IMR-90 (cell line): ENCODE measurements around the gene F10. TPM values are rescaled to one million over a fixed set of nuclear protein-coding genes. Genes with fewer than 3 reads are reported as not detected.

Source experiments
- ATAC-seq: fragments of 200-7000 bp; cut with Tn5 transposase; 2 replicates; pipeline ENCODE4 v1.9.1; 2020; ENCODE audit warnings: low read depth, mild to moderate bottlenecking, moderate library complexity
- BruUV-seq: library from RNA; stranded (reverse); fragments of 400-500 nt; replicated peaks from 2 replicates; lab custom pipeline; 2021; lab: Mats Ljungman, UMichigan
- CTCF ChIA-PET: fragments of 300-600 bp; formaldehyde crosslinking; extraction: SDS; loops from one replicate; lab custom pipeline; 2021; ENCODE audit warnings: antibody characterized with exemption; lab: Yijun Ruan, JAX
- POLR2A ChIA-PET: fragments of 300-600 bp; sonication (Branson Sonifier 250); formaldehyde crosslinking; loops from one replicate; lab custom pipeline; 2022; ENCODE audit warnings: antibody characterized with exemption; ENCODE audit not compliant: unreplicated experiment; lab: Charles Lee
- DNase-seq: peaks from one replicate; pipeline ENCODE4 v3.0.0; 2013
- H2AFZ ChIP-seq: replicated peaks from 2 replicates; pipeline ENCODE3; 2013; ENCODE audit warnings: low read length, mild to moderate bottlenecking; ENCODE audit not compliant: poor library complexity
- H2AK5ac ChIP-seq: 2 replicates; pipeline ENCODE4 v1.6.1; 2013; ENCODE audit warnings: low read depth, low read length, inconsistent platforms
- H2AK9ac ChIP-seq: replicated peaks from 2 replicates; pipeline ENCODE3; 2013; ENCODE audit warnings: mild to moderate bottlenecking, low read depth, low read length, moderate library complexity; ENCODE audit not compliant: poor library complexity
- H2BK120ac ChIP-seq: 2 replicates; pipeline ENCODE4 v1.6.1; 2013; ENCODE audit warnings: low read depth, low read length, inconsistent platforms
- H2BK15ac ChIP-seq: 3 replicates; pipeline ENCODE4 v1.6.1; 2013; ENCODE audit warnings: low read depth, low read length, inconsistent platforms
- H2BK20ac ChIP-seq: 2 replicates; pipeline ENCODE4 v1.6.1; 2013; ENCODE audit warnings: low read depth, mild to moderate bottlenecking, inconsistent platforms, low read length, moderate library complexity
- H2BK5ac ChIP-seq: 2 replicates; pipeline ENCODE4 v1.6.1; 2013; ENCODE audit warnings: mild to moderate bottlenecking, low read depth, low read length, inconsistent platforms; ENCODE audit not compliant: poor library complexity, severe bottlenecking
- H3K14ac ChIP-seq: replicated peaks from 2 replicates; pipeline ENCODE4 v1.6.1; 2013; ENCODE audit warnings: low read depth, low read length, inconsistent platforms
- H3K18ac ChIP-seq: 2 replicates; pipeline ENCODE4 v1.6.1; 2013; ENCODE audit warnings: low read depth, low read length, control low read depth
- H3K23ac ChIP-seq: 2 replicates; pipeline ENCODE4 v1.6.1; 2013; ENCODE audit warnings: low read depth, low read length, inconsistent platforms
- H3K27ac ChIP-seq: 2 replicates; pipeline ENCODE4 v1.5.1; 2013; ENCODE audit warnings: mild to moderate bottlenecking, control low read depth, low read length; ENCODE audit not compliant: insufficient read depth
- H3K27me3 ChIP-seq: 2 replicates; pipeline ENCODE4 v1.6.1; 2013; ENCODE audit warnings: low read length; ENCODE audit not compliant: control insufficient read depth, insufficient read depth
- H3K36me3 ChIP-seq: 2 replicates; pipeline ENCODE4 v1.6.1; 2013; ENCODE audit warnings: low read length, mixed read lengths; ENCODE audit not compliant: control insufficient read depth, insufficient read depth
- H3K4ac ChIP-seq: 2 replicates; pipeline ENCODE4 v1.6.1; 2013; ENCODE audit warnings: low read depth, low read length, inconsistent platforms
- H3K4me1 ChIP-seq: 2 replicates; pipeline ENCODE4 v1.6.1; 2013; ENCODE audit warnings: low read length, mixed read lengths; ENCODE audit not compliant: control insufficient read depth, insufficient read depth
- H3K4me2 ChIP-seq: 2 replicates; pipeline ENCODE4 v1.6.1; 2013; ENCODE audit warnings: low read depth, mild to moderate bottlenecking, control low read depth, low read length, moderate library complexity
- H3K4me3 ChIP-seq: 2 replicates; pipeline ENCODE4 v1.5.1; 2013; ENCODE audit warnings: low read depth, mild to moderate bottlenecking, control low read depth, low read length, moderate library complexity; ENCODE audit not compliant: insufficient read depth
- H3K56ac ChIP-seq: 2 replicates; pipeline ENCODE4 v1.6.1; 2013; ENCODE audit warnings: low read length, inconsistent platforms; ENCODE audit not compliant: insufficient read depth; ENCODE audit errors: extremely low read depth
- H3K79me1 ChIP-seq, 2 experiments: 2 replicates each; pipeline ENCODE4 v1.6.1; 2013; ENCODE audit warnings: low read length in 2 of 2, inconsistent platforms in 1 of 2, low read depth in 1 of 2
- H3K9ac ChIP-seq: 2 replicates; pipeline ENCODE4 v1.6.1; 2013; ENCODE audit warnings: low read depth, low read length, control low read depth
- H3K9me1 ChIP-seq: 2 replicates; pipeline ENCODE4 v1.6.1; 2013; ENCODE audit warnings: low read length, inconsistent platforms; ENCODE audit not compliant: insufficient read depth
- H3K9me3 ChIP-seq: 2 replicates; pipeline ENCODE4 v1.6.1; 2013; ENCODE audit warnings: low read length; ENCODE audit not compliant: control insufficient read depth, insufficient read depth
- H4K20me1 ChIP-seq: 2 replicates; pipeline ENCODE4 v1.6.1; 2013; ENCODE audit warnings: low read length, inconsistent platforms; ENCODE audit not compliant: insufficient read depth
- H4K5ac ChIP-seq: 2 replicates; pipeline ENCODE4 v1.6.1; 2013; ENCODE audit warnings: mild to moderate bottlenecking, low read depth, low read length, control low read depth
- H4K8ac ChIP-seq, 2 experiments: 2 replicates each; pipeline ENCODE4 v1.6.1; 2013; ENCODE audit warnings: low read depth in 2 of 2, low read length in 2 of 2, control low read depth in 1 of 2, inconsistent platforms in 1 of 2
- H4K91ac ChIP-seq: 2 replicates; pipeline ENCODE4 v1.6.1; 2013; ENCODE audit warnings: low read depth, low read length, inconsistent platforms; ENCODE audit not compliant: insufficient read depth
- CTCF ChIP-seq: conservative IDR thresholded peaks from 2 replicates; pipeline ENCODE4 v1.5.1; 2012; ENCODE audit warnings: mild to moderate bottlenecking, low read depth, low read length, improper control_type of control experiment
- RCOR1 ChIP-seq: IDR thresholded peaks from 2 replicates; pipeline ENCODE4 v1.6.1; 2012; ENCODE audit warnings: mild to moderate bottlenecking, low read length, improper control_type of control experiment; ENCODE audit not compliant: insufficient replicate concordance
- WGBS, 2 experiments: methylation state at CpG; one replicate each; pipeline versions ENCODE4 v1.1.5 to v1.1.7; 2013; ENCODE audit warnings: missing lambda C conversion rate in 2 of 2; ENCODE audit not compliant: insufficient read length in 1 of 2; ENCODE audit errors: extremely low coverage in 2 of 2; 5-methylcytosine and 5-hydroxymethylcytosine counted together
- dilution Hi-C: fragments of 300-500 bp; cut with HindIII; formaldehyde crosslinking; loops from one replicate; pipeline ENCODE4 v1.14.3; 2018; ENCODE audit warnings: low sequenced_read_pairs; ENCODE audit not compliant: unreplicated experiment
- in situ Hi-C: fragments of 300-500 bp; cut with MboI; formaldehyde crosslinking; loops from 3 replicates; pipeline ENCODE4 v1.14.3; 2019; ENCODE audit warnings: low sequenced_read_pairs, inconsistent platforms, mixed read lengths
- intact Hi-C: fragments of 100-400 bp; cut with micrococcal nuclease; formaldehyde crosslinking; loops from 2 replicates; pipeline ENCODE4 v1.10.0; 2022
- polyA plus RNA-seq, 3 experiments: library from polyadenylated mRNA; depleted of rRNA; stranded (reverse); fragments of >200 nt; gene quantifications; 2 replicates each; pipeline ENCODE4 v1.2.3, GENCODE V29; 2012; ENCODE audit warnings: low replicate concordance in 1 of 3
- total RNA-seq: library from RNA; depleted of rRNA; stranded (reverse); fragments of >200 nt; gene quantifications from 2 replicates; pipeline ENCODE4 v1.2.3, GENCODE V29; 2012

F10 gene
- total and polyA plus RNA-seq, 2 of the 4 experiments (the other 2 are of a cell fraction): 9.1 to 19.5 TPM

GRCh38 chr13:113123226-113124201, 915 bp downstream of the F10 start:
- Histone ChIP-seq H3K4me1 (peaks cover 3% of the 10 kb centered on the region; the same call in 1 of the 2 replicates), H3K4ac (peak overlapping the region; percentile 66), H4K91ac (peak overlapping the region; percentile 15), H3K56ac (no peak overlapping the region), H3K14ac (0 out of 2 replicates have a peak overlapping the region, but pooled peaks have one; percentile 19), H2BK5ac (no peak overlapping the region), H4K5ac (peak overlapping the region; percentile 9), H3K27ac (0 out of 2 replicates have a peak overlapping the region, but pooled peaks have one; percentile 0), H2BK15ac (no peak overlapping the region), H3K27me3 (peaks cover 6% of the 10 kb centered on the region; the same call in 1 of the 2 replicates), H2AFZ (peak overlapping the region; percentile 94), H3K36me3 (no peaks in the 10 kb centered on the region), H3K9ac (peak overlapping the region; percentile 26), H3K18ac (no peak overlapping the region), H3K4me2 (peak overlapping the region; percentile 65), H3K4me3 (peak overlapping the region; percentile 44; the same call in 1 of the 2 replicates), H2AK5ac (peak overlapping the region; percentile 51; the same call in 1 of the 2 replicates), H3K9me3 (no peaks in the 10 kb centered on the region), H4K20me1 (no peaks in the 10 kb centered on the region), H2BK20ac (no peak overlapping the region), H3K79me1 (no peaks in the 10 kb centered on the region), H3K23ac (peak overlapping the region; percentile 12; the same call in 1 of the 2 replicates), H2BK120ac (peak overlapping the region; percentile 2; the same call in 1 of the 2 replicates), H3K9me1 (peaks cover 11% of the 10 kb centered on the region; the same call in 1 of the 2 replicates), H4K8ac (peak overlapping the region; percentile 42 to 55; a peak in 3 of 4 replicates), H2AK9ac (peak overlapping the region; percentile 43)
- POLR2A ChIA-PET: no interaction called here
- intact Hi-C loops: no loop called here
- no peak for DNase-seq
- dilution Hi-C loops: no loop called here
- 85% methylated on average over 8 of the region's 29 CpGs; no CpG with 5 or more reads in 1 of the 2 experiments for WGBS, 2 experiments
- in situ Hi-C loops: no loop called here
- no TSS peak for BruUV-seq
- no peak; the same call in 1 of the 2 replicates for ATAC-seq
- TF ChIP-seq RCOR1 (no peak), CTCF (peak; percentile 24)
- CTCF ChIA-PET: interaction anchor here (0.6 kb wide), 1 partner anchor 72 kb away, joined by 3 read pairs; no protein-coding TSS in a partner anchor
